ENCODE data around the gene SLC6A6. TPM values are rescaled to one million over a fixed set of nuclear protein-coding genes. Genes with fewer than 3 reads are reported as not detected.

SLC6A6 gene
- total RNA-seq, 1 experiment from 2014 or later: 72.6 TPM

GRCh38 chr3:14396031-14396692 lies 6.2 kb upstream of the SLC6A6 start:
- no peak for DNase-seq
- H3K9me3 ChIP-seq (ENCODE audit: control insufficient read depth, low read depth, low read length): no peaks in the 10 kb centered on the region
- H3K79me2 ChIP-seq (ENCODE audit: insufficient read depth, low read length): no peaks in the 10 kb centered on the region
- no peak overlapping the region for H2BK5ac ChIP-seq (ENCODE audit: insufficient read length, low read length)
- no peak overlapping the region for H4K5ac ChIP-seq (ENCODE audit: insufficient read length, low read depth, low read length)
- H3K14ac ChIP-seq (ENCODE audit: insufficient read depth, low read length): no peak overlapping the region
- no peak overlapping the region for H2BK12ac ChIP-seq (ENCODE audit: insufficient read length, low read depth, low read length)
- peak overlapping the region in 2 of 3 experiments; percentile 50 to 91; a peak in 3 of 7 replicates for H3K27ac Mint-ChIP-seq
- H2AK5ac ChIP-seq (ENCODE audit: insufficient read length, low read length): no peak overlapping the region
- H3K27me3 ChIP-seq (ENCODE audit: insufficient read depth, low read length): no peaks in the 10 kb centered on the region
- no peak overlapping the region for H2BK120ac ChIP-seq (ENCODE audit: low read depth, low read length, poor library complexity, severe bottlenecking)
- H3K18ac ChIP-seq (ENCODE audit: insufficient read length, low read depth, low read length): no peak overlapping the region
- no peak overlapping the region for H3K9ac ChIP-seq (ENCODE audit: extremely low read depth, insufficient read length, low read length)
- no peak overlapping the region for H3K23ac ChIP-seq (ENCODE audit: insufficient read length, low read depth, low read length)
- H3K4me3 Mint-ChIP-seq: no peak overlapping the region
- peaks cover 6% of the 10 kb centered on the region; the same call in 1 of the 2 replicates for H3K27me3 Mint-ChIP-seq (ENCODE audit: low read depth)
- H2BK15ac ChIP-seq (ENCODE audit: low read depth, low read length): no peak overlapping the region
- H3K9me3 Mint-ChIP-seq: no peaks in the 10 kb centered on the region
- no peaks in the 10 kb centered on the region for H3K23me2 ChIP-seq (ENCODE audit: insufficient read length, low read depth, low read length, poor library complexity, severe bottlenecking)
- no peak overlapping the region for H2BK20ac ChIP-seq (ENCODE audit: low read depth, low read length, poor library complexity, severe bottlenecking)
- WGBS (ENCODE audit: extremely low coverage, insufficient read length, low lambda C conversion rate): no CpG with 5 or more reads among the region's 5 CpGs
- no peaks in the 10 kb centered on the region for H3K79me1 ChIP-seq (ENCODE audit: insufficient read depth, low read depth, low read length, poor library complexity, severe bottlenecking)
- no peak for TF ChIP-seq CTCF (conservative IDR thresholded peaks at IDR 0.05)
- no peak overlapping the region for H3K27ac ChIP-seq (ENCODE audit: insufficient read length, low read depth, low read length)
- H2AFZ ChIP-seq (ENCODE audit: low read length): no peak overlapping the region
- H3T11ph ChIP-seq (ENCODE audit: low read length): no peak overlapping the region
- no peak overlapping the region for H3K4ac ChIP-seq (ENCODE audit: low read depth, low read length)
- H3K4me2 ChIP-seq (ENCODE audit: insufficient read depth, insufficient read length, low read length): no peak overlapping the region
- no peak overlapping the region for H4K91ac ChIP-seq (ENCODE audit: insufficient read length, low read depth, low read length)
- no peaks in the 10 kb centered on the region for H3K36me3 Mint-ChIP-seq (ENCODE audit: insufficient read depth in 1 of 3, low read depth in 3 of 3)
- no peak overlapping the region for H4K8ac ChIP-seq (replicated peaks; ENCODE audit: insufficient read length, low read depth, low read length)
- no peaks in the 10 kb centered on the region for H4K20me1 ChIP-seq (ENCODE audit: control insufficient read depth, insufficient read depth, insufficient read length)
- no peaks in the 10 kb centered on the region for H3K4me1 ChIP-seq (ENCODE audit: insufficient read depth, low read length)
- H3K4me1 Mint-ChIP-seq: peaks cover 21 to 30% of the 10 kb centered on the region in 2 experiments
- H3K56ac ChIP-seq (ENCODE audit: insufficient read length, low read depth, low read length): no peak overlapping the region

Data from H9 (cell line).